Activated CD4-positive, alpha-beta T cell treated with anti-CD3 and anti-CD28 coated beads, Interleukin-2, amount 10 ng/mL, durations not matched to agents 24 days and 14 days (primary cell): ENCODE measurements around the gene ARFGAP1. TPM values are rescaled to one million over a fixed set of nuclear protein-coding genes. Genes with fewer than 3 reads are reported as not detected.

ENCODE experiments used
- DNase-seq: peaks from one replicate; pipeline ENCODE4 v3.0.0; 2022
- H3K27ac Mint-ChIP-seq: one replicate; pipeline ENCODE4 v1.8.0; 2022; ENCODE audit warnings: mild to moderate bottlenecking, mixed read lengths
- H3K27me3 Mint-ChIP-seq: one replicate; pipeline ENCODE4 v1.8.0; 2022; ENCODE audit warnings: mixed read lengths
- H3K36me3 Mint-ChIP-seq: one replicate; pipeline ENCODE4 v1.8.0; 2022; ENCODE audit warnings: low read depth, mild to moderate bottlenecking, mixed read lengths
- H3K4me1 Mint-ChIP-seq: one replicate; pipeline ENCODE4 v1.8.0; 2021; ENCODE audit warnings: mixed read lengths
- H3K4me3 Mint-ChIP-seq: one replicate; pipeline ENCODE4 v1.8.0; 2022; ENCODE audit warnings: mild to moderate bottlenecking, moderate library complexity, mixed read lengths
- H3K9me3 Mint-ChIP-seq: one replicate; pipeline ENCODE4 v1.8.0; 2021; ENCODE audit warnings: mixed read lengths
- intact Hi-C: fragments of 100-400 bp; cut with micrococcal nuclease; formaldehyde crosslinking; loops from one replicate; pipeline ENCODE4 v1.15.1; 2023
- total RNA-seq: library from RNA; stranded (reverse); gene quantifications from 2 replicates; pipeline ENCODE4 v1.2.3, GENCODE V29; 2022

The ARFGAP1 gene
- total RNA-seq, 1 donor from 2014 or later: 97.0 TPM

DNA sequence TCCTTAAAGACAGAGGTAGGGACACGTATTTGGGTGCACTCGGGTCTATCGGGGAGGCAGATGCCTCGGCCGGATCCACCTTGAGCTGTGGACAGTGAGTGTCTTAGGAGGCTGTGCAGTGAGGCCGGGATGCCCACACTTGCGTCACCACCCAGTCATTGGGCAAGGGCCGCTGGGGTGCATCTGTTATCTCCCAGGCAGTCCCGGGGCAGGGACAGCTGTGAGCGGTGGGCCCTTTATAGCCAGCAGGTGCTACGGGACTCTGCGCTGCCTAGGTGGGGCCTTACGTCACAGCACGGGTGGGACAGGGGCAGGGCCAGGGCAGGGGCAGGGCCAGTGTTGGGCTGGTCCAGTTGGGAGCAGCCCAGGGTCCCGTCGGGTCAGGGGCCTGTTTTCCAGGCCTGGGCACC, 19.7 kb downstream of the ARFGAP1 start:
- Mint-ChIP-seq H3K27me3 (peaks cover 3% of the 10 kb centered on the region), H3K9me3 (no peaks in the 10 kb centered on the region), H3K4me3 (no peak overlapping the region), H3K4me1 (peaks cover 2% of the 10 kb centered on the region), H3K36me3 (peaks cover 4% of the 10 kb centered on the region), H3K27ac (no peak overlapping the region)
- intact Hi-C loops: no loop called here
- no peak for DNase-seq

DNA sequence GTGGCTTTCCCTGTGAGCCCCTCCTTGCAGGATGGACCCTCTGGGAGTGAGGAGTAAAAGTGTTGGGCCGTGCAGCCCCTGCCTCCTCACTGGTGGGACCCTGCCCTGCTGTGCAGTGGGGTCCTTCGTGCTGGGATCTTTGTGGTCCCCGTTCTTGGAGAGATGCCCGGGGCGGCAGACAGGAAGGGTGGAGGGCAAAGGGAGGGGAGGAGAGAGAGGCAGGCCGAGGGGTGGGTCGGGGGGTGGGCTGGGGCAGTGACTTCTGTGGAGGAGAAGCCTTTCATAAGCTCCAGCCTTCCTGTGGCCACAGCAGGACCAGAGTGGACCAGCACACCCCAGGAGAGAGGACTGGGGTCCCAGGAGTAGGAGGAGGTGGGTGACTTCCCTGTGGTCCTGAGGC, 20.3 kb downstream of the ARFGAP1 start, which contains the start of gene COL20A1:
Gene COL20A1 (plus strand): TSS at position 283 of the 400 bp plus-strand sequence. CDS start 1,922 bp downstream, outside the sequence.
- intact Hi-C loops: no loop called here
- no peak for DNase-seq
- peaks cover 3% of the 10 kb centered on the region for H3K27me3 Mint-ChIP-seq
- H3K4me3 Mint-ChIP-seq: no peak within 1 kb of the TSS
- H3K27ac Mint-ChIP-seq: no peak within 1 kb of the TSS
- no peaks in the 10 kb centered on the region for H3K9me3 Mint-ChIP-seq
- H3K36me3 Mint-ChIP-seq: peaks cover 4% of the 10 kb centered on the region
- H3K4me1 Mint-ChIP-seq: peaks cover 2% of the 10 kb centered on the region

GRCh38 chr20:63293456-63293855, 20.8 kb downstream of the ARFGAP1 start:
- DNase-seq: no peak
- Mint-ChIP-seq H3K4me3 (no peak overlapping the region), H3K4me1 (peaks cover 2% of the 10 kb centered on the region), H3K9me3 (no peaks in the 10 kb centered on the region), H3K27ac (no peak overlapping the region), H3K36me3 (peaks cover 4% of the 10 kb centered on the region), H3K27me3 (peaks cover 3% of the 10 kb centered on the region)
- intact Hi-C loops: no loop called here

GRCh38 chr20:63293871-63294535, 21.4 kb downstream of the ARFGAP1 start:
- DNase-seq: no peak
- Mint-ChIP-seq H3K36me3 (peaks cover under 1% of the 10 kb centered on the region), H3K27ac (no peak overlapping the region), H3K9me3 (no peaks in the 10 kb centered on the region), H3K4me1 (peaks cover 2% of the 10 kb centered on the region), H3K27me3 (peaks cover 4% of the 10 kb centered on the region), H3K4me3 (no peak overlapping the region)
- intact Hi-C loops: no loop called here

- intact Hi-C loops: no loop called here
- H3K36me3 Mint-ChIP-seq: no peaks in the 10 kb centered on the region
Measured at GRCh38 chr20:63294536-63294900, 21.9 kb downstream of the ARFGAP1 start.

GRCh38 chr20:63295018-63295417, 22.4 kb downstream of the ARFGAP1 start:
- H3K27ac Mint-ChIP-seq: no peak overlapping the region
- intact Hi-C loops: no loop called here
- no peak for DNase-seq

More at GRCh38 chr20:63294536-63294900, 21.9 kb downstream of the ARFGAP1 start:
- H3K27me3 Mint-ChIP-seq: peaks cover 6% of the 10 kb centered on the region
- no peaks in the 10 kb centered on the region for H3K9me3 Mint-ChIP-seq
- peaks cover 2% of the 10 kb centered on the region for H3K4me1 Mint-ChIP-seq
- H3K4me3 Mint-ChIP-seq: no peak overlapping the region
- DNase-seq: no peak
- no peak overlapping the region for H3K27ac Mint-ChIP-seq

GRCh38 chr20:63295422-63295821, 22.8 kb downstream of the ARFGAP1 start:
- no peaks in the 10 kb centered on the region for H3K9me3 Mint-ChIP-seq
- no peak for DNase-seq
- H3K4me3 Mint-ChIP-seq: no peak overlapping the region
- H3K36me3 Mint-ChIP-seq: no peaks in the 10 kb centered on the region
- no peak overlapping the region for H3K27ac Mint-ChIP-seq
- intact Hi-C loops: no loop called here
- H3K27me3 Mint-ChIP-seq: peaks cover 8% of the 10 kb centered on the region
- H3K4me1 Mint-ChIP-seq: peaks cover 2% of the 10 kb centered on the region

More at GRCh38 chr20:63295018-63295417, 22.4 kb downstream of the ARFGAP1 start:
- Mint-ChIP-seq H3K9me3 (no peaks in the 10 kb centered on the region), H3K4me1 (peaks cover 2% of the 10 kb centered on the region), H3K27me3 (peaks cover 7% of the 10 kb centered on the region), H3K36me3 (no peaks in the 10 kb centered on the region), H3K4me3 (no peak overlapping the region)

DNA sequence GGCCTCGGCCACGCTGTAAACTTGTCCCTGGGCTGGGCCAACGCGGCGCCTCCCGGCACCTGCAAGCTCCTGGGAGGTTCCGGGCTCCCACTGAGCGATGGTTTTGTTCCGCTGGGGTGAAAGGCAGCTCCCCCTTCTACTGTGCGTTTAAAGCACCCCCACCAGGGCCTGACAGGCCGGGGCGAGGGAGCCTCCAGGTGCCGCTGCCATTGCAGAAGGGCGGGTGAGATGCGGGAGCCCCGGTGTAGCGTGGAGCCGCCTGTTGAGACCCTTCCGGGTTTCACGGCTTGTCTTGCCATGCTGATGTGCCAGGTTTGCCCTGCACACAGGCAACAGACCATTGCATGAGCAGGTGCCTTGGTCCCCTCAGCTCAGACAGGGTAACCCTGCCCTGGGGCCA, 23.2 kb downstream of the ARFGAP1 start:
- Mint-ChIP-seq H3K4me3 (no peak overlapping the region), H3K9me3 (no peaks in the 10 kb centered on the region), H3K36me3 (no peaks in the 10 kb centered on the region), H3K27ac (no peak overlapping the region), H3K4me1 (peaks cover 2% of the 10 kb centered on the region), H3K27me3 (peaks cover 8% of the 10 kb centered on the region)
- no peak for DNase-seq
- intact Hi-C loops: no loop called here

DNA sequence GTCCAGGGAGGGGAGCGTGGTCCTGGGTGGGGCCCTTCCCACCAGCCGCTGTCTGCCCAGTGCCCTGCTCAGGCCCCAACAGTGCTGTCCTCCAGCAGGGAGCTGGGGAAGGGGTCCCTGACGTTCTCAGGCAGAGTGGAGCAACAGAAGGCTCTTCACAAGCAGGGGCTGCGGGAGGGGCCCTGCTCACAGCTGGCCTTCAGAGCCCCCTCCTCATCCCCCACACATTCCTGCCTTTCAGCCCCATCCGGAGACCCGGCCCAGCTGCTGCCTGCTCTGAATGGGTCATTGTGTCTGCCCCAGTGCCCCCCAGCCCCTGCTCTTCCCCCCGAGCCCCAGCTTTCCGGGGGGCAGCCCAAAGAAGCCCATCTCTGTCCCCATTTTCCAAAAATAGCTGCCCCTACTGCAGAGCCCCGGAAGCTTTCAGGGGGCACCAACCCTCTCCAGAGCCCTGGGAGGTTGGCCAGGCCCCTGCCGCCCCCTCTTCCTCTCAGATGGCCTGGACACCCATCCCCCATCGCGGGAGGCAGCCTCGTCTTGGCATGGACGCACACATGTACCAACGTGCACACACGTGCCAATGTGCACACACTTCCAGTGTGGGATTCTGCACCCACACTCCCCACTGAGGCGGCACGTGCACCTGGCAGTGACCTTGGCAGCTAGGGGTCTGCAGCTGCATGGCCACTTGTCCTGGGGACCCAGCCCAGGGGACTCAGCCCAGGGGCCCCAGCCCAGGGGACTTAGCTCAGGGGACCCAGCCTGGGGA, 24.1 kb downstream of the ARFGAP1 start:
- no peak overlapping the region for H3K27ac Mint-ChIP-seq
- H3K27me3 Mint-ChIP-seq: peaks cover 10% of the 10 kb centered on the region
- no peak overlapping the region for H3K4me3 Mint-ChIP-seq
- intact Hi-C loops: no loop called here
- no peak for DNase-seq
- no peaks in the 10 kb centered on the region for H3K36me3 Mint-ChIP-seq
- H3K9me3 Mint-ChIP-seq: no peaks in the 10 kb centered on the region
- peaks cover 2% of the 10 kb centered on the region for H3K4me1 Mint-ChIP-seq

DNA sequence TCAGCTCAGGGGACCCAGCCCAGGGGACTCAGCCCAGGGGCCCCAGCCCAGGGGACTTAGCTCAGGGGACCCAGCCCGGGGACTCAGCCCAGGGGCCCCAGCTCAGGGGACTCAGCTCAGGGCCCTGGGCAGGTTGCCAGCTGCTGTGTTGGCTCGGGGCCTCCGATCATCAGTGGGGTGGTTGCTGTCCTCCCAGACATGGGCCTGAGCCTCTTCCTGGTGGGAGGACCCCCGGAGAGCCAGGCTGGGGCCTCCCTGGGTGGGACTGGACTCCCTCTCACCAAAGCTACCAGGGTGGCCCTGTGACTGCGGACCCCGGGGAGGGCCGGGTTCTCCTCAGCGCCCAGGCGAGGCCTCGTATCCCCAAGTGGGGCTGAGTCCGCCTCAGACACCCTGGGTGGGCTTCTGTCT, 24.8 kb downstream of the ARFGAP1 start:
- no peak overlapping the region for H3K4me3 Mint-ChIP-seq
- no peak overlapping the region for H3K27ac Mint-ChIP-seq
- DNase-seq: no peak
- H3K4me1 Mint-ChIP-seq: peaks cover 2% of the 10 kb centered on the region
- intact Hi-C loops: no loop called here
- H3K9me3 Mint-ChIP-seq: no peaks in the 10 kb centered on the region
- H3K27me3 Mint-ChIP-seq: peaks cover 10% of the 10 kb centered on the region
- H3K36me3 Mint-ChIP-seq: no peaks in the 10 kb centered on the region

DNA sequence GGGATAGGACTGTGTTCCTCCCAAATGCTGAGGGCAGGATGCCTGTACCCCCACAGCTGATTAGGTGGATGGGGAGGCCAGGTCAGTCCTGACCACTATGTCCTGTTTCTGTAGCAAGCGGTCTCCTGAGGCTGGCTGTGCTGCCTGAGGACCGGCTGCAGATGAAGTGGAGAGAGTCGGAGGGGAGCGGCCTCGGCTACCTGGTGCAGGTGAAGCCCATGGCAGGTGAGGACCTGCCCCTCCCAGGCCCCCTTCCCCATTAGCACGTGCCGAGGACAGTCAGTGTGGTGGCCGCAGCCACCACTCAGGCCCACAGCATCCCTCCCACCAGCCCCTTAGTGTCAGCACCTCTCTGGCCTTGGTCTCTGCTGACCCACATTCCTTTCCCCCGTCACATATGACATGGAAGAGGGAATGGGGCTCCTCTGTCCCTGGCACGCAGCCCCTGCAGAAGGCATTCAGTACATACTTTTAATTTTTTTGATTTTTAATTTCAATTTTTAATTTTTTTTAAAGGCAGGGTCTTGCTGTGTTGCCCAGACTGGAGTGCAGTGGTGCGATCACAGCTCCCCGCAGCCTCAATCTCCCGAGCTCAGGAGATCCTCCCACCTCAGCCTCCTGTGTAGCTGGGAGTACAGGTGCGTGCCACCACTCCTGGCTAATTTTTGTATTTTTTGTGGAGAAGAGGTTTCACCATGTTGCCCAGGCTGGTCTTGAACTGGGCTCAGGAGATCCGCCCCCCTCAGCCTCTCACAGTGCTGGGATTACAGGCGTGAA, 25.4 kb downstream of the ARFGAP1 start:
- Mint-ChIP-seq H3K36me3 (no peaks in the 10 kb centered on the region), H3K4me1 (peaks cover 2% of the 10 kb centered on the region), H3K9me3 (no peaks in the 10 kb centered on the region), H3K27me3 (peaks cover 13% of the 10 kb centered on the region), H3K27ac (no peak overlapping the region), H3K4me3 (no peak overlapping the region)
- intact Hi-C loops: no loop called here
- no peak for DNase-seq

GRCh38 chr20:63298731-63299312, 26.2 kb downstream of the ARFGAP1 start:
- H3K4me1 Mint-ChIP-seq: peaks cover 2% of the 10 kb centered on the region
- DNase-seq: no peak
- no peak overlapping the region for H3K4me3 Mint-ChIP-seq
- no peak overlapping the region for H3K27ac Mint-ChIP-seq
- no peaks in the 10 kb centered on the region for H3K9me3 Mint-ChIP-seq
- no peaks in the 10 kb centered on the region for H3K36me3 Mint-ChIP-seq
- intact Hi-C loops: no loop called here
- peaks cover 13% of the 10 kb centered on the region for H3K27me3 Mint-ChIP-seq

DNA sequence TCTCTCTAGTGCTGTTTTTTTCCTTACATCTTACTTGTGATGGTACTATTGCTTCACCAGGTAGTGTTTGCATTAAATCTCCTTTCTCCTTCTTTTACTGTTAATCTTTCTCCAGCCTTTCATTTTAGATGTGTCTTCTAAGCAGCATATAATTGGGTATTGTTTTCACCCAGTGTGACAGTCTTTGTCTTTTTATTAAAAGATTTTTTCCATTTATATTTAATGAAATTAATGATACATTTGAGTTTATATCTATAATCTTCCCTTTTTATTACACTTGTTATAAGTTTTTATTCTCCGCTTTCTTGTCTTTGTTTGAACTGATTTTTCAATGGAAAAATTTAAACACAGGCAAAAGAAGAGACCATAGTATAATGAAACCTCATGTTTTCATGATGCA, 29.1 kb downstream of the ARFGAP1 start:
- no peak overlapping the region for H3K27ac Mint-ChIP-seq
- no peaks in the 10 kb centered on the region for H3K9me3 Mint-ChIP-seq
- no peak overlapping the region for H3K4me3 Mint-ChIP-seq
- no peaks in the 10 kb centered on the region for H3K36me3 Mint-ChIP-seq
- DNase-seq: no peak
- H3K4me1 Mint-ChIP-seq: no peaks in the 10 kb centered on the region
- peaks cover 10% of the 10 kb centered on the region for H3K27me3 Mint-ChIP-seq
- intact Hi-C loops: no loop called here
